GM19351 (cell line): ENCODE measurements around the gene THSD7B.

ENCODE experiments used
- ATAC-seq: cut with Tn5 transposase; IDR thresholded peaks from one replicate; pipeline ENCODE4 v1.9.1; 2021; ENCODE audit warnings: mild to moderate bottlenecking, moderate library complexity; ENCODE audit not compliant: unreplicated experiment

Gene THSD7B

GRCh38 chr2:137192366-137193310, 427.3 kb downstream of the THSD7B start:
- ATAC-seq = no peak

DNA sequence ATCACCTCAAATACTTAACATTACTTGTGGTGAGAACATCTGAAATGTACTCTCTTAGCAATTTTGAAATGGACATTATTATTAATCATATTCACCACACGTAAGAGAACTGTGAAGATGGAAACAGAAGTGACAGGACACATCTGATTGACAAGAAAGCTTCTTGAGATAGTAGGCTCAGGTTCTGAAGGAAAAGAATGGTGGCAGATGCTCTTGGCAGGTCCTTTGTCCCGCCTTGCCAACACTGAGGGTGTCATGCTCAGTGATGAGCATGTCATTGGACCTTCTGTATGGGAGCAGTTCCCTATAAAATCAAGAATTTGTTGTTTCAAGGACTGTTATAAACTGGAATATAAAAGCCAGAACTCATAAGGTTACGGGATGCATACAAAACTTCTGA, 428.1 kb downstream of the THSD7B start:
- no peak for ATAC-seq

DNA sequence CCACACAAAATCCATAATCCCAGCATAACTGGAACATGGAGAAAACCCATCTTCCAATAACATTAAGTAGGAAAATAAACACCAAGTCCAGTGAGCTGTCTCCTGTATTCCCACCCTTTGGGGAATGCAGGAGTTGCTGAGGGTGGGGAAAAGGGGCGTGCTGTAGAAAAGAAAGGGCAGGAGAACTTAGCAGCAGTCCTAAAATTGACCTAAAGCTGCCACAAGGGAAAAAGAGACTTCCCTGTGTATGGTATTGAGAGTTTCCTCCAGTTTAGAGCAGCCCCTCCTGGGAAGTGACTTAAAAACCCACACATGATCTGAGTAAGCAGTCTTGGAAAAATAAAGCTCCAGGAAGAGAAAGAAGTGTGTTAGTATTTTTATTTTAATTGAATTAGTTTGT, 428.8 kb downstream of the THSD7B start:
- ATAC-seq = no peak

DNA sequence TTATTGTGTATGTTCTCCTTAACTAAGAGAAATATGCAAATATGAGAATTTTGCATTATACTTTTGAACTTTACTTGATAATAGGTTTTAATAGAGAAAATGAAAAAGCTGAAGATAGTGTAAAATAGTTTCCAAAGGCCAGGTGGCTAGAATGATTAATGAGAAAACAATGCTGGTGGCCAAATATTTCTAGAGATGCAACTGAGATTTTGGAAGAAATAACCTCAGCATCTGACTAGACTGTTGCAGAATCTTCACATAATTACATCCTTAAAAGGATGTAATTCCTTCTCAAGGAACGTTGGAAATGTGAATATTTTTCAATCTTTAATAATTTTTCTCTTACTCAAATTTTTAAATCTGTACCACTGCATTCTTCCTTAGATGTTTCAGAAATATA, 434.4 kb downstream of the THSD7B start:
- ATAC-seq = no peak

DNA sequence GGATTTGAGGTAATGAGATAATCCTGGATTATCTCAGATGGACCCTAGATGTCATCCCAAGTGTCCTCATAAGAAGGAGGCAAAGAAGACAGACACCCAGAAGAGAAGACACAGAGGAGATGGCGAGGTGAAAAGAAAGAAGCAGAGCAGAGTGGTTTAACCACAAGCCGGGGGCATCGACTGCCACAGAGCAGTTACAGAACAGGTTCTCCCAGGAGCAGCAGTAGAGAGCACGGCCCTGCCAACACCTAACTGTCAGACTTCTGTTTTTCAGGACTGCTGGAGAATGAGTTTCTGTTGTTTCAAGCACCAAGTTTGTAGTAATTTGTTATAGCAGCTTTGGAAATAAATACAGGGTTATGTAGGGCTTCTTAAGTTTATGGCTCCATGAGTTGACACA, 437.0 kb downstream of the THSD7B start:
- no peak for ATAC-seq

- ATAC-seq = no peak
Observed at GRCh38 chr2:137205324-137205723, 440.0 kb downstream of the THSD7B start.

- no peak for ATAC-seq
Observed at GRCh38 chr2:137206069-137206468, 440.7 kb downstream of the THSD7B start.

DNA sequence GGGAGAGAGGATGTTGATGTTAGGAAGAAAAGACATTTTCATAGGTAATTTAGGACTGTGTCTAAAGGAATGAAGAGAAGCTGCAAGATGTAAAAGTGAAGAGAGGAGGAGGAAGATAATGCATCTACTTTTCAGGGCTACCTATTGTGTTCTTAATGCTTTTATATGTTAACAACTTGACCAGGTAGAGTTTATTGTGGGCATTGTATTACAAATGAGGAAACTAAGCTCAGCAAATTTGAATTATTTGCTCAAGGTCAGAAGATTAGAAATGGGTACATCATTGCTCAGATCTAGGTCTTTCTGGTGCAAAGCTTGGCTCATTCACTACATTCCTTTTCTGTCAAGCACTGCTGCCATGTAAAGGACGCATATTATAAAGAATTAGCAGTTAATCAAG, 441.7 kb downstream of the THSD7B start:
- ATAC-seq = no peak

GRCh38 chr2:137208431-137208891, 443.1 kb downstream of the THSD7B start:
- ATAC-seq = no peak

- no peak for ATAC-seq
Observed at GRCh38 chr2:137210039-137210438, 444.7 kb downstream of the THSD7B start.

GRCh38 chr2:137211761-137212160, 446.4 kb downstream of the THSD7B start:
- ATAC-seq = no peak

- no peak for ATAC-seq
Observed at GRCh38 chr2:137220438-137220993, 455.2 kb downstream of the THSD7B start.

- ATAC-seq = peak; percentile 72
Observed at GRCh38 chr2:137221797-137222492, 456.6 kb downstream of the THSD7B start.

GRCh38 chr2:137223722-137224121, 458.4 kb downstream of the THSD7B start:
- ATAC-seq = no peak

DNA sequence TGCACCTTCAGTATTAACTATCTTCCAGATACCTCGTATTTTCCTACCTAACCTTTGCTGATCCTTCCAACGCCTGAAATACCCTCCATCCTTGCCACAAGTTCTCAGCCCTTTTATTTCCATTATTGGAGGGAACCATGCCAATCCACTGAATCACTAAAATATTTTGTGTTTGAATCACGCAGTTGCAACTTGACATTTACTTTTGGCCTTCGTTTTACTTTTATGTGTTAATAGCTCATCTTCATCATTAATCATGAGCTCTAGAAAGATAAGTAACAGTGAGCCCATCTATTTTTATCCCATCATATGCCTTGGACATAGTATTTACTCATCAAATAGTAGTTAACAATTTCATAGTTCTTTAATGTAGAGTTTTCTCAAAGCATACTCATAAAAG, 463.2 kb downstream of the THSD7B start:
- ATAC-seq = no peak

DNA sequence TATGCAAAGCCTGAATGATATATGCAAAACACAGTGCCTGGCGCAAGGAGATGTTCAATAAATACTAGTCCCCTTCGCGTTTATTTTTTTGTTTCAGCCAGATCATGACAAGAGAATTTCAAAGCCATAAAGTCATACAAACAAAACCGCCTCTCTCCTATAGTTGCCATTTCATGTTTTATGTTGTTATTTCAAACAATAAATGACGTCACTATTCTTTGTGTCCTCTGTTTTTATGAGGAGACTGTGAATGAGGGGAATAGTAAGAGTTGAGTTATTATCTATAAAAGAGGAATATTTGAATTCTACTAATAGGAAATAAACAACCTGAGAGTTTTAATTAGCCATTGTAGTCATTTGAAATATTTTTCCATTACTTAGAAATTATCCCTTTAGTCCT, 464.5 kb downstream of the THSD7B start:
- no peak for ATAC-seq

- no peak for ATAC-seq
Observed at GRCh38 chr2:137231628-137232027, 466.3 kb downstream of the THSD7B start.

- no peak for ATAC-seq
Observed at GRCh38 chr2:137232076-137232475, 466.7 kb downstream of the THSD7B start.

DNA sequence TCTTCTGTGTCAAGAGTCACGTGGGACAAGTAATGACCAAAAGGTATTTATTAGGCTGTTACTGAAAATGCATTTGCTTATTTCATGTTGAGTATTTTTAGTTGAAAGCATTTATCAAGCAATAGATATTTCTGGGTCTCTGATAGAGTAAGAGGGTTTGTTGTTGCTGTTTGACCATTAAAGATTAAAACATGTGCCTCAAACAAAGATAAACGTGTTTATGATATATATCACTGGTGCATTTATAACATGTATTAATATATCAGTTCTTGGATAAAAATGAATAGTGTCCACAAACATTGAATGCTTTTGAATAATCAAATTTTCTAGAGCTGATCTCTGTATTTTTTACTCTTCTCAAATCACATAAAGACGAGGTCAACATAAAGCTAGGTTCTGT, 467.7 kb downstream of the THSD7B start:
- ATAC-seq = no peak

DNA sequence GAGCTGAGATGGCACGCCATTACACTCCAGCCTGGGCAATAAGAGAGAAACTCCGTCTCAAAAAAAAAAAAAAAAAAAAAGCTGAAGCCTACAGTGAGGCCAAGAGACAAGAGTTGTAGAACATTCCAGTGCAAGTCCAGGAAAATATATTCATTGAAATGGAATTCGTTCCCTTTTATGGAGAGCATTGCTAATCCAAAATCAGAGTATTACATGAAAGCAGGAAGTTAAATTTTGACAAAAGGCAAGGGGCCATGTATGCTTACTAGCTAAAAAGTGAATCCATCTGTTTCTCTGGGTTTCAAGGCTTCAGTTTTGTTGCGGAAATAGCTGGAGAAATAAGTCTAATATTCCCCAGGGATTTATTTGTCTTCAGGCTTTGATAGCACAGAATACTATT, 471.7 kb downstream of the THSD7B start:
- no peak for ATAC-seq

GRCh38 chr2:137238065-137238464, 472.7 kb downstream of the THSD7B start:
- ATAC-seq = no peak
